ENCODE results near the gene EVPL. TPM values are rescaled to one million over a fixed set of nuclear protein-coding genes. Genes with fewer than 3 reads are reported as not detected.
"Not testable (repeated sequence)": the region's sequence is repeated elsewhere in the genome, so short reads cannot be mapped to it uniquely, and the experiment has no call there.

The EVPL gene
- total and polyA plus RNA-seq, 2 donors (not counting 3 experiments of a cell fraction or from before 2014, with no cell fraction given): not detected

DNA sequence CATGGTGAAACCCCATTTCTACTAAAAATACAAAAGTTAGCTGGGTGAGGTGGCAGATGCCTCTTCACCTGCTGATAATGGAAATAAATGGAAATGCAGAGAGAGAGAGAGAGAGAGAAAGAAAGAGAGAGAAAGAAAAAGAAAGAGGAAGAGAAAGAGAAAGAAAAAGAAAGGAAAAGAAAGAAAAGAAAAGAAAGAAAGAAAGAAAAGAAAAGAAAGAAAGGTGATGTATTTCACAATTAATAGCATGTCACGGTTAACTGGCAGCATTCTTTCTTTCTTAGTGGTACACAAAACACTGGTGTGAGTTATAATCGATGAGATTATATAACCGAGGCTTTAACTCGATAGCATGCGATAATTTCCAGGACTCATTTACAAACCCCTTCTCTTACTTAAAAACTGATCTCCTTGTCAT, 51.3 kb downstream of the EVPL start:
- Histone ChIP-seq H3K27ac (ENCODE audit: insufficient read depth, low read depth, low read length) (no peak overlapping the region), H3K4me1 (ENCODE audit: control insufficient read depth, extremely low read depth, insufficient read depth, low read length) (peaks cover 21% of the 10 kb centered on the region), H3K79me2 (ENCODE audit: control insufficient read depth, insufficient read depth, low read length) (peaks cover 13% of the 10 kb centered on the region), H2AFZ (ENCODE audit: low read depth, low read length) (no peak overlapping the region), H3K9me1 (replicated peaks; ENCODE audit: control insufficient read depth, extremely low read depth, insufficient read depth, low read length) (no peaks in the 10 kb centered on the region), H3K4me2 (ENCODE audit: insufficient read depth, low read length) (peak overlapping the region; percentile 40), H3K27me3 (ENCODE audit: control insufficient read depth in 2 of 2, insufficient read depth in 2 of 2, low read length in 2 of 2) (no peaks in the 10 kb centered on the region), H3K36me3 (ENCODE audit: control insufficient read depth in 2 of 2, extremely low read depth in 1 of 2, insufficient read depth in 2 of 2, low read length in 2 of 2) (no peaks in the 10 kb centered on the region), H4K20me1 (replicated peaks; ENCODE audit: control insufficient read depth, extremely low read depth, insufficient read depth, low read length) (no peaks in the 10 kb centered on the region), H3K9ac (replicated peaks; ENCODE audit: extremely low read depth, insufficient read depth, low read length) (no peak overlapping the region), H3K4me3 (replicated peaks in 1 of 3; ENCODE audit: insufficient read depth in 1 of 3, low read depth in 1 of 3, low read length in 3 of 3) (no peak overlapping the region), H3K9me3 (replicated peaks; ENCODE audit: control insufficient read depth, insufficient read depth, low read length) (no peaks in the 10 kb centered on the region)
- DNase-seq (ENCODE audit: low read depth, low spot score): no peak
- FAIRE-seq: no peak
- TF ChIP-seq JUN (IDR thresholded peaks at IDR 0.05; ENCODE audit: borderline replicate concordance, insufficient read depth, insufficient read length, low read depth): no peak
- no peak for TF ChIP-seq POLR2AphosphoS5 (IDR thresholded peaks at IDR 0.05; ENCODE audit: insufficient read depth, low read depth, low read length)
- no peak for TF ChIP-seq GATA2 (IDR thresholded peaks at IDR 0.05; ENCODE audit: insufficient read depth, insufficient read length, low read depth, low read length)
- TF ChIP-seq POLR2A (IDR thresholded peaks at IDR 0.05; ENCODE audit: low read depth, low read length): no peak
- no peak for TF ChIP-seq FOS (IDR thresholded peaks at IDR 0.05; ENCODE audit: borderline replicate concordance, insufficient read depth, low read length)
- no peak for TF ChIP-seq EZH2 (IDR thresholded peaks at IDR 0.05; ENCODE audit: borderline replicate concordance, low read depth, low read length, severe bottlenecking)
- TF ChIP-seq, protein P1, sequence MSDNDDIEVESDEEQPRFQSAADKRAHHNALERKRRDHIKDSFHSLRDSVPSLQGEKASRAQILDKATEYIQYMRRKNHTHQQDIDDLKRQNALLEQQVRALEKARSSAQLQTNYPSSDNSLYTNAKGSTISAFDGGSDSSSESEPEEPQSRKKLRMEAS (IDR thresholded peaks at IDR 0.05; ENCODE audit: insufficient read depth, insufficient read length): no peak
- TF ChIP-seq, protein P2, sequence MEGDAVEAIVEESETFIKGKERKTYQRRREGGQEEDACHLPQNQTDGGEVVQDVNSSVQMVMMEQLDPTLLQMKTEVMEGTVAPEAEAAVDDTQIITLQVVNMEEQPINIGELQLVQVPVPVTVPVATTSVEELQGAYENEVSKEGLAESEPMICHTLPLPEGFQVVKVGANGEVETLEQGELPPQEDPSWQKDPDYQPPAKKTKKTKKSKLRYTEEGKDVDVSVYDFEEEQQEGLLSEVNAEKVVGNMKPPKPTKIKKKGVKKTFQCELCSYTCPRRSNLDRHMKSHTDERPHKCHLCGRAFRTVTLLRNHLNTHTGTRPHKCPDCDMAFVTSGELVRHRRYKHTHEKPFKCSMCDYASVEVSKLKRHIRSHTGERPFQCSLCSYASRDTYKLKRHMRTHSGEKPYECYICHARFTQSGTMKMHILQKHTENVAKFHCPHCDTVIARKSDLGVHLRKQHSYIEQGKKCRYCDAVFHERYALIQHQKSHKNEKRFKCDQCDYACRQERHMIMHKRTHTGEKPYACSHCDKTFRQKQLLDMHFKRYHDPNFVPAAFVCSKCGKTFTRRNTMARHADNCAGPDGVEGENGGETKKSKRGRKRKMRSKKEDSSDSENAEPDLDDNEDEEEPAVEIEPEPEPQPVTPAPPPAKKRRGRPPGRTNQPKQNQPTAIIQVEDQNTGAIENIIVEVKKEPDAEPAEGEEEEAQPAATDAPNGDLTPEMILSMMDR (IDR thresholded peaks at IDR 0.05; ENCODE audit: extremely low read depth in 1 of 2, insufficient read depth in 1 of 2, low read depth in 1 of 2, low read length in 2 of 2): no peak
- no peak for TF ChIP-seq MYC (IDR thresholded peaks at IDR 0.05; ENCODE audit: low read depth, low read length)
- ChIA-PET CTCF (no interaction called here), POLR2A (no interaction called here)
- intact Hi-C loops (cut with micrococcal nuclease) (no loop called here), dilution Hi-C loops (cut with MboI; ENCODE audit: extremely low pct_ligation_motif_present, low sequenced_read_pairs) (no loop called here)
- no TSS peak for BruUV-seq (replicated peaks)

DNA sequence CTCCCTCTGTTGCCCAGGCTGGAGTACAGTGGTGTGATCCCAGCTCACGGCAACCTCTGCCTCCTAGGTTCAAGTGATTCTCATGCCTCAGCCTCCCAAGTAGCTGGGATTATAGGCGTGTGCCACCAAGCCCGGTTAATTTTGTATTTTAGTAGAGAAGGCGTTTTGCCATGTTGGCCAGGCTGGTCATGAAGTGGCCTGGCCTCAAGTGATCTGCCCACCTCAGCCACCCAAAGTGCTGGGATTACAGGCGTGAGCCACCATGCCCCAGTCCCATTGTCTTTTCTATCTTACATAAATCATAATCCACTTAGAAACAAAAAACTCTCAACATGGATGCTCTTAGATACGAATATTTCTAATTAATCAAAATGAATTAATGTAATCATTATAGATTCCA, 51.9 kb downstream of the EVPL start:
- H4K20me1 ChIP-seq (replicated peaks; ENCODE audit: control insufficient read depth, extremely low read depth, insufficient read depth, low read length); H3K4me3 ChIP-seq (replicated peaks in 1 of 3; ENCODE audit: insufficient read depth in 1 of 3, low read depth in 1 of 3, low read length in 3 of 3); CTCF ChIA-PET; dilution Hi-C loops (cut with MboI; ENCODE audit: extremely low pct_ligation_motif_present, low sequenced_read_pairs); BruUV-seq (replicated peaks); DNase-seq (ENCODE audit: low read depth, low spot score); H3K9me1 ChIP-seq (replicated peaks; ENCODE audit: control insufficient read depth, extremely low read depth, insufficient read depth, low read length); H3K27ac ChIP-seq (ENCODE audit: insufficient read depth, low read depth, low read length); POLR2A ChIA-PET; H3K9ac ChIP-seq (replicated peaks; ENCODE audit: extremely low read depth, insufficient read depth, low read length); H2AFZ ChIP-seq (ENCODE audit: low read depth, low read length); H3K4me2 ChIP-seq (ENCODE audit: insufficient read depth, low read length); H3K9me3 ChIP-seq (replicated peaks; ENCODE audit: control insufficient read depth, insufficient read depth, low read length); intact Hi-C loops (cut with micrococcal nuclease); H3K27me3 ChIP-seq (ENCODE audit: control insufficient read depth in 2 of 2, insufficient read depth in 2 of 2, low read length in 2 of 2); H3K36me3 ChIP-seq (ENCODE audit: control insufficient read depth in 2 of 2, extremely low read depth in 1 of 2, insufficient read depth in 2 of 2, low read length in 2 of 2); FAIRE-seq: not testable (repeated sequence)
- Histone ChIP-seq H3K79me2 (ENCODE audit: control insufficient read depth, insufficient read depth, low read length) (peaks cover 14% of the 10 kb centered on the region), H3K4me1 (ENCODE audit: control insufficient read depth, extremely low read depth, insufficient read depth, low read length) (peaks cover 24% of the 10 kb centered on the region)
